Stimulated activated CD4-positive, alpha-beta T cell treated with anti-CD3 and anti-CD28 coated beads, TNF-alpha, amount 100 ng/mL, for 4 hours (primary cell): ENCODE results near the gene AKR1C1.
"Not testable (repeated sequence)": the region's sequence is repeated elsewhere in the genome, so short reads cannot be mapped to it uniquely, and the experiment has no call there.

Experiments used
- DNase-seq, 3 experiments: peaks; one replicate each; pipeline ENCODE4 v3.0.0-alpha.2; 2020; ENCODE audit warnings: low read depth in 3 of 3

Gene AKR1C1

GRCh38 chr10:4962876-4963814 lies at the start of gene AKR1C1:
TSS of gene AKR1C1 (plus strand) at chr10:4963415. CDS start at chr10:4963445, 30 bp downstream.
- DNase-seq: not testable (repeated sequence)

DNA sequence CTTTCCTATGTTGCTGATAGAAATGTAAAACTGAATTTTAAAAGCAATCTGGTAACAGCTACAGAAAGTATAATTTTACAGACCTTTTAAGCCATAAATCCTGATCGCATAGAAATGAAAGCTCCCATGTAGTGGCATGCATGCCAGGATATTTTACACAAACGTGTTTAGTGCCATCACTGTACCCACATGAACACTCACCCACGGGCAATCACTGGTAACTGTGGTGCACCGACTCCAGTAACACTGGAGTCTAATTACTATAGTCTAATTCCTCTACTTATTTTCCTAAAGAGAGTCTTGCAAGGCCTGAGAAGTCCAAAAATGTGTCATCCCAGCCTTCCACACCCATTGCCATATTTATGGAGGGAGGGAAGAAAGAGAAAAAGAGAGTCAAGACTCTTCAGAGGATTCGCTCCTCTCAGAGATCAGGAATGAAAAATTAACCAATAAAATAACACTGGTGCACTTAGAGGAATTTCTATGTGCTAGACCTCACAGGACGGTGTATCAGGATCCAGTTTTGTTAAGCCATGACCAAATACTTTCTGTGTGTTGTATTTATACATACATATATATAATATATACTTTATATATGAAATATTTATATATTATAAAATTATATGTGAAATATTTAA lies 48.9 kb upstream of the AKR1C1 start:
- DNase-seq: no peak

DNA sequence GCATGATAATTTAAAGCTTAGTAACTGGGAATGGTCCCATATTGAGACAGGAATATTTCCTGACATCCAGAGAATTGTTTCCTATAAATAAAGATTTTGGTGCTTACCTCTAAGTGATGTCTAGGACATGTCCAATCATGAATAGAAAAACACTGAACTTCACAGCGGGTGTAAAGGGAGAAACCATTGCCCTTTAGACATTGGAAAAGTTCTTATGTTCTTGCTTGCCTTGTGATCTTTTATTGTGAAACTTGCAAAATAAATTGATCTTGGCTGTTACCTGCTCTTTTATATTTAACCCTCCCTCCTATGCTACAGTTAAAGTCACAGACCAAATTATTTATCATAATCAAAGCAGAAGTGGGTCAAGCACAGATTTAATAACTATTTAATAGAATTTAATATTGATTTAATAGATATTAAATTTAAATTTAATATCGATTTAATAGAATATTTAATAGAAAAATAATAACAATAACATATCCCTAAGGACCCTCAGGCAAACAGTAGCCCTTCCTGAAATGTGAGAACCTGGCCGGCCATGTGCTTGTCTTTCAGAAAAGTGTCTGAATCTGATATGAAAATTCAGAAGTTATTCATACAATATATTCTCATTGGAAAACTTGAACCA lies 47.0 kb upstream of the AKR1C1 start:
- no peak for DNase-seq

GRCh38 chr10:4918236-4918635 lies 45.0 kb upstream of the AKR1C1 start:
- DNase-seq: no peak

GRCh38 chr10:4924482-4924881 lies 38.7 kb upstream of the AKR1C1 start:
- not testable (repeated sequence) for DNase-seq

DNA sequence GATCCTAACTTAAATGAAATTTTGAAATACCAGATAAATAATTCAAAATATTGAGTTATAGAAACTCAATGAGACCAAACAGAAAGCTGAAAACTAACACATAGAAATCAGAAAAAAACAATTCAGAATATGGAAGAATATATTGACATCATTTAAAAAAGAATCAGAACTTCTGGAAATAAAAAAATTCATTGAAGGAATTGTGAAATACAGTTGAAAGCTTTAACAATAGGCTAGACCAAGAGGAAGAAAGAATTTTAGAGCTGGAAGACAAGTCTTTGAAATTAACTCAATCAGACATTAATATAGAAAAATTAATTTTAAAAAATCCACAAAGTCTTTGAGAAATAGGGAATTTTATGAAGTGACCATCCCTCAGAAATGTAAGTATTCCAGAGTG lies 36.8 kb upstream of the AKR1C1 start:
- DNase-seq: no peak

DNA sequence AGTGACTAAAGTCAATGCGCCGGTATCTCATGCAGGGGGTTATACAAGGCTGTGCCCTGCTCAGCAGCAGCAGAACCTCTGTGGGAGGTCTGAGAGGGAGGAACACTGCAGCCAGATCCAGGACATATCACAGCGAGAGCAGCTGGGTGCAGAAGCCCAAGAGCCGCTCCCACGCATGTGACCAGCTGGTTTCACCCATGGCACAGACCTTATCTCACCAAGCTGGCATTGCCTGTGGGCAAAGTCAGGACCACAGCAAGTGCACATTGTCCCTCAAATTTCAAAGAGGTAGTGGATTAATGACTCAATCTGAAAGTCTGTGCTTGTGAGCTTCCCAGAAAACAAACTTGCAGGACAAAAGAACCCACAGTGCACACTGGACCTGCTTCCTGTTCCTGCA lies 31.6 kb upstream of the AKR1C1 start:
- no peak for DNase-seq

DNA sequence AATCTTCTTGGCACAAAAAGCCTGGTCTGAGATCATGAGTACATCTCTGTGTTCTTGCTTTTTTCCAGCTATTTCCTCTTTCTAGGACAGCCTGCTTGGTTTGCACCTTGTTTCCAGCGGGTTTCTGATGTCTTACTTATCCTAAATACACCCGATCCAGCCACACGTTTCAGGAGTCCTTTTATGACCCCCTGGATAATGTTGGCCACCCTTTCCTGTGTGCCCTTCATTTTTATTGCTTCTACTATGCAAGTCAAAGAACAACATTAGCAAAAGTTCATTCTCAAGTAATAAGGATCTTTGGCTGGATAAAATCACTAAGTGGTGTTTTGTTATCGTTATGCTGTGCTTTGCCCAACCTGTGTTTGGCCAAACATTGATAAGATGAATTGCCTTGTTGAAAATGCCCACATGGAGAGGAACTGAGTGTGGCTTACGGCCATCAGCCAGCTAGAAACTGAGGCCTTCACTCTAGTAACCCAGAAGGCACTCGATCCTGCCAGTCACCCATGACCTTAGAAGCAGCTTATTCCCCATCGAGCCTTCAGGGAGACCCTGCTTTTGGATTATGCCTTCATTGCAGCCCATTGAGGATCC lies 28.7 kb upstream of the AKR1C1 start:
- DNase-seq: no peak

- no peak for DNase-seq
Measured at GRCh38 chr10:4937346-4937745, 25.9 kb upstream of the AKR1C1 start.

DNA sequence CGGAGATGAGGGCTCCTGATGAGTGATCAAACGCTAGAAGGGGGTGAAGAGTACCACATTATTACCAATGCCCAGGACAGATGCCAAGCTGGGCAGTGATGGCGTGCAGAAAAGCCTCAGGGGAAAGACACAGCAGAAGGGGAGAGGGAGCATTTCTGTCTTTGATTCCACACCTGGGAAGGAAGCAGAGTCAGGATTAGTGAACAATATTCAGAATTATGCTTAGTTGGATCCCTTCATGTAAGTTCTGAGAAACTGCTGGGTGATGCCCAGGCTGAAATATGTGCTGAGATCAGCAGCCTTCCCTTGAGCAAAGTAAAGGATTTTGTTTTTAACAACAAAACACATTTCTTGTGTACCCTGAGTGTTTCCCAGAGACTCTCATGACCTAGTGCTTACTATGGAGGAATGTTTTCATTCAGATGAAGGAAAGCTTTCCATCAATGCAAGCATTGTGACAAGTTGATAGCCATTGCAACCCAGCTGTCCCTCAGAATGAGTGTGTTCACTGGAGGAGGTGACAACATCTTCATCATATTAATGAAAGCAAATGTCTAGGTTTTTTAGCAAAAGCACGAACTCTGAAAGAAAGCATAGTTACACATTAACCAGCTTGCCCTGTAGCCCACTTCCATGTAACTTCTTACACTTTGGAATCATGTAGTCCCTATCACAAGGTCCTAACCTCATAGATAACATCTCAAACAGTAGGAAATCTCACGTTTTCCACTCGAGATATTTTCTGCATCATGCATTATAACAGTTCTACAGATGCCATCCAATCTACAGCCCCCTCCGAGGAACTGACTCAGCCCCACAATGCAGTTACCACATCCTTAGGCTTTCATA lies 23.8 kb upstream of the AKR1C1 start:
- DNase-seq: no peak

DNA sequence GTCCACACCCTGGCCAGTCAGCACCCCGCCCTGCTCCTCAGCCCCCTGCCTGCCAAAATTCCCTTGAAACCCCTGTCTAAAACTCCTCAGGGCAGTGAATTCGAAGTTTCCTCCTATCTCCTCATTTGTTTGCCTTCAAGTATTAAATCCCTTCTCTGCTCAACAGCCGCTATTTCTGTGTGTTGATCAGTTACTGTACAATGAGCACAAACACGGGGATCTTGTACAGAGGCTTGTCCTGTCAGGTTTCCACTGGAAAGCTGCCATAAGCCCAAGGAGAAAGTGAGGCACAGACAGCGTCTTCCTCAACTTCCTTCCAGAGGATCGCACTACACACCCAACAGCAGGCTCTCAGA lies 23.2 kb upstream of the AKR1C1 start:
- DNase-seq: not testable (repeated sequence)

DNA sequence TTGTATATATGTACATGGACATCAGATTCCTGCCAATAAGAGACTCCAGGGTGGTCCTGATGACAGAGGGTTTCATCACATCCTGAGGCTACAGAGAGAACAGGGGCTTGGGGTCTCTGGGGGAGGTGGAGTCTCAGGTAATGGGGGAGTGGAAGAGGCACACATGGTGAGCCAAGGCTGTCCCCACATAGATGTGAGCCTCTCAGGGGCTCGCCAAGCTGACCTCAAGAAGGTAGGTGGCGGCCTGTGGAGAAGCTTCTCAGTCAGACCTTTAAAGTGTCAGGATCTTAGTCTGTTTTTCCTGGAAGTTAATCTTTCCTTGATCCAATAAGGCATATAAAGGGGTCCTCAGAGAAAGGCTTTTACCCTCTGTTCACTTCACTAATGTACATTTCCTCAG lies 22.3 kb upstream of the AKR1C1 start:
- not testable (repeated sequence) for DNase-seq

GRCh38 chr10:4941540-4942330 lies 21.5 kb upstream of the AKR1C1 start:
- DNase-seq: no peak

- DNase-seq: not testable (repeated sequence)
Measured at GRCh38 chr10:4942931-4943330, 20.3 kb upstream of the AKR1C1 start.

DNA sequence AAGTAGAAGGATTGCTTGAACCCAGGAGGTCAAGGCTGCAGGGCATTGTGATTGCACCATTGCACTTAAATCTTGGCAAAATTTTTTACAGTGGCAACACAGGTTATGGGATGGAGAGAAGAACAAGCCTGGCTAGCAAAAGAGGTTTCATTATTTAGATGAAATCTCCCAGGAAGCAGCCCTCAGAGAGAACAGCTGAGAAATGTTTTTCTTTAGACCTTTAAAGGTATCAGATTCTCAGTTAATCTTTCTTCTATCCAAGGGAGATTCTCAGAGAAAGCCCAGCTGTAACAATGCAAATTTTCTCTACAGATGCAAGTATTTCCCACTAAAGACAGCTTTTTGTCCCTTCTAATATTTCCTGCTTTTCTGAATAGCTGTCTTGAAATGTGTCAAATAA lies 19.8 kb upstream of the AKR1C1 start:
- not testable (repeated sequence) for DNase-seq

- no peak for DNase-seq
Measured at GRCh38 chr10:4943821-4944220, 19.4 kb upstream of the AKR1C1 start.

DNA sequence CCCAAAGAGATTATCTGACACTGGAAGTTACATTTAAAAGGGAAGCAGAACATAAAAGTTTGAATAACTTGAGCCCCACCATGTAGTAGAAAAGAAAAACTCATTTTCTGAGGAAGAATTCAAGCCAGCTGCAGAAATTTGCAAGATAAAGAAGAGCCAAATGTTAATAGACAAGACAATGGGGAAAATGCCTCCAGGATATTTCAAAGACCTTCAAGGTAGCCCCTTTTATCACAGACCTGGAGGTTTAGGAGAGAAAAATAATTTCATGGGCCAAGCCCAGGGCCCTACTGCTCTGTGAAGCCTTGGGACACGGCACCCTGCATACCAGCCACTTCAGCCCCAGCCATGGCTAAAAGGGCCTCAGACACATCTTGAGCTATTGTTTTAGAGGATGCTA lies 18.4 kb upstream of the AKR1C1 start:
- no peak for DNase-seq

DNA sequence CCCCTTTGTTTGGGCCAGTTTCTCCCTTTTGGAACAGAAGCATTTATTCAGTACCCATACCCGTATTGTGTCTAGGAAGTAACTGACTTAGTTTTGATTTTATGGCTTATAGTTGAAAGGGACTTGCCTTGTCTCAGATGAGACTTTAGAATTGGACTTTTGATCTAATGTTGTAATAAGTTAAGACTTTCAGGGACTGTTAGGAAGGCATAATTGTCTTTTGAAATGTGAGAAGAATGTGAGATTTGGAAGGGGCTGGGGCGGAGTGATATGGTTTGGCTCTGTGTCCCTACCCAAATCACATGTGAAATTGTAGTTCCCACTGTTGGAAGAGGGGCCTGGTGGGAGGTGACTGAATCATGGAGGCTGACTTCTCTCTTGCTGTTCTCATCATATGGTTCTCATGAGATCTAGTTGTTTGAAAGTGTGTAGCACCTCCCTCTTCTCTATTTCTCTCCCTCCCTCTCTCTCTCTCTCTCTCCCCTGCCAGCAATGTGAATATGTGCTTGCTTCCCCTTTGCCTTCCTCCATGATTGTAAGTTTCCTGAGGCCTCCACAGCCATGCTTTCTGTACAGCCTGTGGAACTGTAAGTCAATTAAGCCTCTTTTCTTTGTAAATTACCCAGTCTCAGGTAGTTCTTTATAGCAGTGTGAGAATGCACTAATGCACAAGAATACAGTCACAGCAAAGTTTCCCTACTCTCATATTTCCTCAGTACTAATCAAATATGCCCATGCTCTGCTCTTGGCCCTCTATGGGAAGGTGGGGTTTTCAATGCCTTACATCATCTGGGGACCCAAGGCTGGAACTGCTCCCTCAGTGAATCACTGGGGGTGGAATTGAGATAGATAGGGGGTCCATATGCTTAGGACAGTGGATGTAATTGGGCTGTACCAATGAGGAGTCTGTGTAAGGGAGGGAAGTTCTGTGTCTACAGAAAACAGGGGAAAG lies 17.2 kb upstream of the AKR1C1 start:
- DNase-seq: no peak

GRCh38 chr10:4947039-4947634 lies 16.1 kb upstream of the AKR1C1 start:
- DNase-seq: no peak
